Measurements from ENCODE around the gene SCD5.
"Not testable (repeated sequence)": the region's sequence is repeated elsewhere in the genome, so short reads cannot be mapped to it uniquely, and the experiment has no call there.

Gene SCD5

DNA sequence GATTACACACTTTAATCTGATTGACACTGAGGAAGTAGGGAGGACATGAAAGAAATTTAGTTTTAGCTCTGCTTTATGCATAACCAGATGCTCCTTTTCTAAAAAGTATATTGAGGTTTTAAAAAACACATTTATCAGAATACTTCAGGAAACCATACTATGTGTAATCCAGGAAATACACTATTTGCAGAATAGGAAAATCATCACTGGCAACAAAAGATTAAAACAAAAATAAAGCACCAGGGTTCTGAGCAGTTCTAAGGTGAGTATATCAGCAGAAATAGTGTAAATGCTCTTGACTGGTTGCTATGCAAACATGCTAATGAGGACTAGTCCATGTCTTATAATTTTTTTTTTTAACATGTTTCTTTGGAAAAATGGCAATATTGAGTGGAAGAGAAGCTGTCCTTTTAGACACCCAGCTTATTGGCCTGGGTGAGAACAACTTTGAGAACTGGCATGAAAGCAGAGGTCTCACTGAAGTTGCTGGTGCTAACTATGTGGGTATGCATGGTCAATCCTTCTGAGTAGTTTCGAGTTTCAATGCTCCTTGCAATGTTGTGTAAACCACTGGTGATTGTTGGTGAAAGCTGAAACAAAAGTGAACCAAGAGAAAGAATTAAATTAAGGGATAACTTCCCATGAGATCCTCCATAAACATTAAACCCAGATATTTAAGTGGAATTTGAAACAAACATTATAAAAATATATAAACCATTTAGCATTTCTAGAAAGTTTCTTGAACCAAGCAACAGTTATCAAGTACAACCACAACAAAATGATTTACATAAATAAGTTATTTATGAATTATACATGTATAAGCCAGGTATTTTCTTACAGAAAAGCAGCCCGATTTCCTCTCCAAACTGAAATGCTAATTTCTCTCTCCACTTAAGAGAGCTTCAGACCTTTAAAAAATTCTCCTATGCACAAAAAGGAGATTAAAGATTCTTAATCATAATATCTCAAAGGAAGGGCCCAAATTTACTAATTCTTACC is 20.4 kb upstream of the SCD5 start:
- peaks cover 5% of the 10 kb centered on the region; the same call in 1 of the 2 replicates for H3K36me3 ChIP-seq (replicated peaks; ENCODE audit: insufficient read depth, low read length)
- no peak for DNase-seq

DNA sequence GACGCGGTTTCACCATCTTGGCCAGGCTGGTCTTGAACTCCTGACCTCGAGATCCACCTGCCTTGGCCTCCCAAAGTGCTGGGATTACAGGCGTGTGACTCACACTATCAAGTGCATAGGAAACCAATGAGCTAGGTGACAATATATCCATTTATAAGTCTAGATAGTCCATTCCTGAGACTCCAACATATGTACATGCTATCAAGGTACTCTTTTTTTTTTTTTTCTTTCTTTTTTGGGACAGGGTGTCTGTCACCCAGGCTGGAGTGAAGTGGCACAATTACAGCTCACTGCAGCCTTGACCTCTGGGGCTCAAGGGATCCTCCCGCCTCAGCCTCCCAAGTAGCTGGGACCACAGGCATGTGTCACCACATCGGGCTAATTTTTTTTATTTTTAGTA is 18.3 kb upstream of the SCD5 start:
- H3K4me2 ChIP-seq (ENCODE audit: low read depth, low read length); H3K9me3 ChIP-seq (replicated peaks; ENCODE audit: insufficient read depth, low read length); H3K9ac ChIP-seq (ENCODE audit: low read length); H3K79me2 ChIP-seq (ENCODE audit: low read length); H3K36me3 ChIP-seq (replicated peaks; ENCODE audit: insufficient read depth, low read length); H4K20me1 ChIP-seq (ENCODE audit: insufficient read depth, low read length); H3K27me3 ChIP-seq (replicated peaks; ENCODE audit: insufficient read depth, low read length); DNase-seq; H3K4me3 ChIP-seq (ENCODE audit: low read length); H2AFZ ChIP-seq (ENCODE audit: low read length); H3F3A ChIP-seq (ENCODE audit: insufficient read depth, low read length); H3K4me1 ChIP-seq (ENCODE audit: low read length); H3K9me2 ChIP-seq (replicated peaks; ENCODE audit: insufficient read depth, low read length); H3K27ac ChIP-seq (ENCODE audit: low read length): not testable (repeated sequence)

More for the DNA sequence above, 20.4 kb upstream of the SCD5 start:
- Histone ChIP-seq H3F3A (ENCODE audit: insufficient read depth, low read length) (no peaks in the 10 kb centered on the region), H3K4me2 (ENCODE audit: low read depth, low read length) (no peak overlapping the region), H3K27ac (ENCODE audit: low read length) (no peak overlapping the region), H4K20me1 (ENCODE audit: insufficient read depth, low read length) (no peaks in the 10 kb centered on the region), H2AFZ (ENCODE audit: low read length) (no peak overlapping the region), H3K4me3 (ENCODE audit: low read length) (no peak overlapping the region), H3K9ac (ENCODE audit: low read length) (no peak overlapping the region), H3K79me2 (ENCODE audit: low read length) (no peaks in the 10 kb centered on the region), H3K4me1 (ENCODE audit: low read length) (no peaks in the 10 kb centered on the region), H3K27me3 (replicated peaks; ENCODE audit: insufficient read depth, low read length) (no peaks in the 10 kb centered on the region), H3K9me2 (replicated peaks; ENCODE audit: insufficient read depth, low read length) (no peaks in the 10 kb centered on the region), H3K9me3 (replicated peaks; ENCODE audit: insufficient read depth, low read length) (no peaks in the 10 kb centered on the region)
- TF ChIP-seq, protein P1, sequence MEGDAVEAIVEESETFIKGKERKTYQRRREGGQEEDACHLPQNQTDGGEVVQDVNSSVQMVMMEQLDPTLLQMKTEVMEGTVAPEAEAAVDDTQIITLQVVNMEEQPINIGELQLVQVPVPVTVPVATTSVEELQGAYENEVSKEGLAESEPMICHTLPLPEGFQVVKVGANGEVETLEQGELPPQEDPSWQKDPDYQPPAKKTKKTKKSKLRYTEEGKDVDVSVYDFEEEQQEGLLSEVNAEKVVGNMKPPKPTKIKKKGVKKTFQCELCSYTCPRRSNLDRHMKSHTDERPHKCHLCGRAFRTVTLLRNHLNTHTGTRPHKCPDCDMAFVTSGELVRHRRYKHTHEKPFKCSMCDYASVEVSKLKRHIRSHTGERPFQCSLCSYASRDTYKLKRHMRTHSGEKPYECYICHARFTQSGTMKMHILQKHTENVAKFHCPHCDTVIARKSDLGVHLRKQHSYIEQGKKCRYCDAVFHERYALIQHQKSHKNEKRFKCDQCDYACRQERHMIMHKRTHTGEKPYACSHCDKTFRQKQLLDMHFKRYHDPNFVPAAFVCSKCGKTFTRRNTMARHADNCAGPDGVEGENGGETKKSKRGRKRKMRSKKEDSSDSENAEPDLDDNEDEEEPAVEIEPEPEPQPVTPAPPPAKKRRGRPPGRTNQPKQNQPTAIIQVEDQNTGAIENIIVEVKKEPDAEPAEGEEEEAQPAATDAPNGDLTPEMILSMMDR (IDR thresholded peaks at IDR 0.05; ENCODE audit: low read length): no peak
- TF ChIP-seq EZH2 (optimal IDR thresholded peaks at IDR 0.05; ENCODE audit: low read depth, low read length) (no peak), EZH2phosphoT487 (IDR thresholded peaks at IDR 0.05; ENCODE audit: low read length) (no peak)

DNA sequence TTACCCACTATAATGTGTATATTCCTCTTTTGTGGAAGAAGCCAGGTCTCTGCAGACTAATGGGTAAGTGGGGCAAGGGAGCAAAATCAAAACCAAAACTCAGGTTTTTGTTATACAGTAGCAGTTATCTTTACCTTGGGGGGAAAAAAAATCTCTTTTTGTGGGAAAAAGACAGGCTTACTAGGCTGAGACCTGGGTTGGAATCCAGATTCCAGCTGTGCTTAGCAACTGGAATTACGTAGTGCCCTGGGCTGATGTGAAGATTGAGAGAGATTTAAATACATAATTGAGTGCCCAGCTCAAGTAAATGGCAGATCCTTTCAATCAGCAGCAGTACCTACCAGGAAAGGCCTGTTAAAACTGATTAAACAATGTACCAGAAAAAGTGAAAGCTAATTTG is 15.4 kb upstream of the SCD5 start:
- Histone ChIP-seq H3K4me2 (ENCODE audit: low read depth, low read length) (no peak overlapping the region), H3F3A (ENCODE audit: insufficient read depth, low read length) (no peaks in the 10 kb centered on the region), H3K36me3 (replicated peaks; ENCODE audit: insufficient read depth, low read length) (no peaks in the 10 kb centered on the region), H3K27ac (ENCODE audit: low read length) (no peak overlapping the region), H3K4me3 (ENCODE audit: low read length) (no peak overlapping the region), H3K79me2 (ENCODE audit: low read length) (no peaks in the 10 kb centered on the region), H3K9ac (ENCODE audit: low read length) (no peak overlapping the region), H2AFZ (ENCODE audit: low read length) (no peak overlapping the region), H3K27me3 (replicated peaks; ENCODE audit: insufficient read depth, low read length) (no peaks in the 10 kb centered on the region), H4K20me1 (ENCODE audit: insufficient read depth, low read length) (no peaks in the 10 kb centered on the region), H3K4me1 (ENCODE audit: low read length) (no peaks in the 10 kb centered on the region), H3K9me2 (replicated peaks; ENCODE audit: insufficient read depth, low read length) (no peaks in the 10 kb centered on the region), H3K9me3 (replicated peaks; ENCODE audit: insufficient read depth, low read length) (no peaks in the 10 kb centered on the region)
- DNase-seq: no peak
- TF ChIP-seq EZH2phosphoT487 (IDR thresholded peaks at IDR 0.05; ENCODE audit: low read length): no peak
- TF ChIP-seq EZH2 (optimal IDR thresholded peaks at IDR 0.05; ENCODE audit: low read depth, low read length): no peak
- TF ChIP-seq, protein P1 (IDR thresholded peaks at IDR 0.05; ENCODE audit: low read length): no peak

DNA sequence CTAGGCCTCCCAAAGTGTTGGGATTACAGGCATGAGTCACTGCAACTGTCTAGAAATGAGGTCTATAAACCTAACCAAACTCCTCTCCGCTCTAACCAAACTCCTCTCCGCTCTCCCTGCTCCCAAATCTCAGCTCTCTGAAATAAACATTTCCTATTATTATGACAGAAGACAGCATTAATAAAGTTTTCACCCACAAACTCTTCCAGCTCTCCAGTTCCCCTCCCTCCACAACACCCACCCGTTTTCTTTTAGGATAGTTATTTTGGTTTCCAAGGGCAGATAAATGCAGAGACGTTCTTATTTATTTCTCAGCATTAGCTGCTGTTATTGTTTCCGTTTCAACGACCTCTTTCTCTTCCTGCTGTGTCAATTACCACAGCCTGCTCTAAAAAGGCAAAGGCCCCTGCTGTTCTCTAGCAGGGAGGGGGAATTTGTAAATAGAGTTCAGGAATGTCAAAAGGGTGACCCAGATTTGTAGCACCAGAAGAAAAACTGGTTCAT is 13.3 kb upstream of the SCD5 start:
- Histone ChIP-seq H3K79me2 (ENCODE audit: low read length) (no peaks in the 10 kb centered on the region), H3K27me3 (replicated peaks; ENCODE audit: insufficient read depth, low read length) (no peaks in the 10 kb centered on the region), H2AFZ (ENCODE audit: low read length) (no peak overlapping the region), H3K36me3 (replicated peaks; ENCODE audit: insufficient read depth, low read length) (no peaks in the 10 kb centered on the region), H3K27ac (ENCODE audit: low read length) (no peak overlapping the region), H3K4me3 (ENCODE audit: low read length) (no peak overlapping the region), H3K9me3 (replicated peaks; ENCODE audit: insufficient read depth, low read length) (no peaks in the 10 kb centered on the region), H3K4me2 (ENCODE audit: low read depth, low read length) (no peak overlapping the region), H4K20me1 (ENCODE audit: insufficient read depth, low read length) (no peaks in the 10 kb centered on the region), H3K9ac (ENCODE audit: low read length) (no peak overlapping the region), H3K4me1 (ENCODE audit: low read length) (no peaks in the 10 kb centered on the region), H3F3A (ENCODE audit: insufficient read depth, low read length) (no peaks in the 10 kb centered on the region), H3K9me2 (replicated peaks; ENCODE audit: insufficient read depth, low read length) (no peaks in the 10 kb centered on the region)
- no peak for DNase-seq
- TF ChIP-seq EZH2phosphoT487 (IDR thresholded peaks at IDR 0.05; ENCODE audit: low read length) (no peak), EZH2 (optimal IDR thresholded peaks at IDR 0.05; ENCODE audit: low read depth, low read length) (no peak)
- TF ChIP-seq, protein P1 (IDR thresholded peaks at IDR 0.05; ENCODE audit: low read length): no peak
